Mammary microvascular endothelial cell (primary cell): Measurements from ENCODE around the gene RER1. TPM values are rescaled to one million over a fixed set of nuclear protein-coding genes. Genes with fewer than 3 reads are reported as not detected.

Experiments used
- total RNA-seq: library from RNA; depleted of rRNA; stranded (reverse); fragments of >200 nt; gene quantifications from 2 replicates; pipeline ENCODE4 v1.2.3, GENCODE V29; 2015

RER1 gene
- 75.9 and 89.8 TPM in 2 replicates for total RNA-seq

DNA sequence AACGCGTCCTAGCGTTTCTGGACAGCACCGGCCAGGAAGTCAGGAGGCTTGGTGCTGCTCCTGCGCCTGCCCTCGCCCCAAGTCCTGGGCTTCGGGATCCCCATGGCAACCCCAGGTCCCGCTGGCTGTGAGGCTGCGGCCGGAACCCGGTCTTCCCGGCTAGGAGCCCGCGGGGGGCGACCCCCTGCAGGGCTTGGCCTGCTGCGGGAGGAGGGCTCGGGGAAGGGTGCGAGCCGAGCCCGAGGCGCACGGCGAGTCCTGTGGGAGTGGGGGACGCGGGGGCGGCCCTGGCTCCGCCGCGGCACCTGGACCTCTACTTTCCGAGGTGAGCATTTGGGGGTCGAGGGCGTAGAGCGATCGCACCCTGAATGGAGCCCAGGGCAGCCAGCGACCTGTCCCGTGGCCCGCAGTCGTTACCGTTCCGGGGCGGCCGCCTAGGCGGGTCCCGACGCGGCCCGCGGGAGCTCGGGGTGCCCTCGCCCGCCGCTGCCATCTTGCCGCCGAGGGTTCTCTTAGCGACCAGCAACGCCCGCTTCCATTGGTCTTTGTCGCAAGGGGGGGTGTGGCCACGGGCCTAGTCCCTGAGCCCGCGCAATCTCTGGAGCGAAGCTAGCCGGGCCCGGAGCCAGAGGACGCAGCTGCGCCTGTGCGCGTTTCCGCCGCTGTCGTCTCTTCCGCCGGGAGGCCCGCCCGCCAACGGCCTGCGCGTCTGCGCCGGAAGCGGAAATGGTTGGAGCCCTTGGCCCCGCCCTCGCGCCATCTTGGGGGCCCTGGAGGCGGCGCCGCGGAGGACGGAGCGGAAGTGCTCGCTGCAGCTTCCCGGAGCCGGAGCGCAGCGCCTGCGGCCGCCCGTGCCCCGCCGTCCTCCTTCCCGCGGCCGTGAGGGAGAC is at the start of gene RER1, which contains the start of gene MORN1:
TSS of gene RER1 (plus strand) at position 801 of the 890 bp plus-strand sequence. CDS start 3,950 bp downstream, outside the sequence.
TSS of gene MORN1 (minus strand) at position 514 of the 890 bp plus-strand sequence. CDS start at position 493, 21 bp downstream.

DNA sequence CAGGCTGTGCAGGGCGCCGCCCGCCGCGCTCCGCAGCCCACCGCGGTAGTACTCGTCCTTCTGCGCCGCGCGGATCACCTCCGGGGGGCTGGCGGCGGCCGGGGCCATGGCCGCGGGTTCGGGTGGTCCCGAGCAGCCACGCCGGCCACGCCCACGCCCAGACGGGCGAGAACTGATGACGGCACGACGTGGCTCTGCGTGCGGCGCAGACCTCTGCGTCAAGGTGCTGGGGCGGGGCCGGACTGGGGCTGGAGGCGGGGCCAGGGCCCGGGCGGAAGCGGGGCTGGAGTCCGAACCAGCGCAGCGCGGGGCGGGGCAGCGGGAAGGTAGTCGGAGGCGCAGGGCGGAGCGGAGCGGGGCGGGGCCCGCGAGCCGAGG is 20.7 kb downstream of the RER1 start, which contains the start of gene PEX10:
TSS of gene PEX10 (minus strand) at position 170 of the 378 bp plus-strand sequence. CDS start at position 108, 62 bp downstream.

Other genes starting within 250 kb of the RER1 start
- gene FAAP20, start 197.1 kb upstream of the RER1 start, total RNA-seq = 18.5 and 18.6 TPM in 2 replicates
- 22.3 and 23.8 TPM in 2 replicates for gene SKI, start 163.5 kb upstream of the RER1 start, total RNA-seq
- 2.7 and 3.0 TPM in 2 replicates for gene MORN1, start 287 bp upstream of the RER1 start, total RNA-seq
- 41.4 and 44.1 TPM in 2 replicates for gene PEX10, start 20.7 kb downstream of the RER1 start, total RNA-seq
- 0.13 TPM in 1 of 2 replicates, not detected in the other for gene PLCH2, start 84.4 kb downstream of the RER1 start, total RNA-seq
- gene PANK4, start 134.8 kb downstream of the RER1 start, total RNA-seq = 25.0 and 32.5 TPM in 2 replicates
- not detected in 2 replicates for gene HES5, start 138.4 kb downstream of the RER1 start, total RNA-seq
- 99.8 and 104 TPM in 2 replicates for gene TNFRSF14, start 164.5 kb downstream of the RER1 start, total RNA-seq
- gene PRXL2B, start 194.9 kb downstream of the RER1 start, total RNA-seq = 50.7 and 59.6 TPM in 2 replicates
- 0.25 and 3.0 TPM in 2 replicates for gene MMEL1, start 241.2 kb downstream of the RER1 start, total RNA-seq